GM12878 (cell line): ENCODE measurements around the gene TEAD4.

Source experiments
- BRCA1 ChIP-seq: IDR thresholded peaks from 2 replicates; pipeline ENCODE4 v1.6.1; 2011; ENCODE audit warnings: low read depth, low read length, improper control_type of control experiment
- CREM ChIP-seq: IDR thresholded peaks from 2 replicates; pipeline ENCODE4 v1.6.1; 2014; ENCODE audit warnings: antibody characterized with exemption, low read depth
- CTCF ChIP-seq, 3 experiments: IDR thresholded peaks in 2 of 3; conservative IDR thresholded peaks in 1 of 3; 2 replicates each; pipeline ENCODE4 v1.5.1; 2011; ENCODE audit warnings: low read depth in 3 of 3, low read length in 3 of 3, mild to moderate bottlenecking in 3 of 3, control low read depth in 2 of 3, moderate library complexity in 2 of 3, inconsistent platforms in 1 of 3, mixed read lengths in 1 of 3; ENCODE audit not compliant: control insufficient read depth in 2 of 3, insufficient read depth in 1 of 3; ENCODE audit errors: extremely low read depth in 1 of 3
- EZH2 ChIP-seq: IDR thresholded peaks from 2 replicates; pipeline ENCODE4 v1.6.1; 2012; ENCODE audit warnings: low read depth, mild to moderate bottlenecking, control low read depth, inconsistent platforms, low read length, borderline replicate concordance; ENCODE audit not compliant: control insufficient read depth
- FOXM1 ChIP-seq: IDR thresholded peaks from 2 replicates; pipeline ENCODE4 v1.6.1; 2012; ENCODE audit warnings: low read depth, mild to moderate bottlenecking, inconsistent platforms, low read length, moderate library complexity
- MXI1 ChIP-seq: fragments of 150-350 bp; IDR thresholded peaks from 2 replicates; pipeline ENCODE4 v1.6.1; 2011; ENCODE audit warnings: low read depth, mild to moderate bottlenecking, inconsistent platforms, low read length, improper control_type of control experiment
- NBN ChIP-seq: fragments of 450-650 bp; IDR thresholded peaks from 2 replicates; pipeline ENCODE4 v1.6.1; 2016
- NFIC ChIP-seq: IDR thresholded peaks from 2 replicates; pipeline ENCODE4 v1.6.1; 2012; ENCODE audit warnings: low read depth, mild to moderate bottlenecking, inconsistent platforms, low read length, moderate library complexity
- NR2F1 ChIP-seq: fragments of 450-650 bp; conservative IDR thresholded peaks from 2 replicates; pipeline ENCODE4 v1.6.1; 2017; ENCODE audit warnings: mild to moderate bottlenecking
- SMC3 ChIP-seq: IDR thresholded peaks from 2 replicates; pipeline ENCODE4 v1.6.1; 2011; ENCODE audit warnings: low read length, improper control_type of control experiment, borderline replicate concordance
- SP1 ChIP-seq: IDR thresholded peaks from one replicate; pipeline ENCODE4 v1.6.1; 2011; ENCODE audit warnings: low read depth, low read length
- TAF1 ChIP-seq: IDR thresholded peaks from 2 replicates; pipeline ENCODE4 v1.6.1; 2011; ENCODE audit warnings: mild to moderate bottlenecking, low read depth, low read length, borderline replicate concordance
- TBL1XR1 ChIP-seq: IDR thresholded peaks from 2 replicates; pipeline ENCODE4 v1.6.1; 2012; ENCODE audit warnings: low read depth, low read length, improper control_type of control experiment

GRCh38 chr12:3086729-3087323 is 127.6 kb downstream of the TEAD4 start:
- no peak for TF ChIP-seq CTCF (IDR thresholded peaks at IDR 0.05 in 2 of 3, conservative IDR thresholded peaks at IDR 0.05 in 1 of 3; ENCODE audit: control insufficient read depth in 2 of 3, extremely low read depth in 1 of 3, insufficient read depth in 1 of 3, low read depth in 3 of 3, low read length in 3 of 3)
- TF ChIP-seq BRCA1 = no peak
- TF ChIP-seq TAF1 = no peak
- TF ChIP-seq EZH2 = no peak
- TF ChIP-seq MXI1 = no peak
- TF ChIP-seq NBN = no peak
- TF ChIP-seq NFIC = no peak
- TF ChIP-seq FOXM1 = no peak
- no peak for TF ChIP-seq TBL1XR1
- no peak for TF ChIP-seq CREM
- TF ChIP-seq SMC3 = no peak
- TF ChIP-seq NR2F1 = no peak
- TF ChIP-seq SP1 = no peak
